Fibroblast of skin of right quadriceps (primary cell): Measurements from ENCODE around the gene CDK16.
A peak's percentile ranks its signal among the peaks of the same experiment; 100 is the strongest.
"Not testable (repeated sequence)": the region's sequence is repeated elsewhere in the genome, so short reads cannot be mapped to it uniquely, and the experiment has no call there.

Experiments used
- DNase-seq: peaks from one replicate; pipeline ENCODE4 v3.0.0-alpha.2; 2013

CDK16 gene

DNA sequence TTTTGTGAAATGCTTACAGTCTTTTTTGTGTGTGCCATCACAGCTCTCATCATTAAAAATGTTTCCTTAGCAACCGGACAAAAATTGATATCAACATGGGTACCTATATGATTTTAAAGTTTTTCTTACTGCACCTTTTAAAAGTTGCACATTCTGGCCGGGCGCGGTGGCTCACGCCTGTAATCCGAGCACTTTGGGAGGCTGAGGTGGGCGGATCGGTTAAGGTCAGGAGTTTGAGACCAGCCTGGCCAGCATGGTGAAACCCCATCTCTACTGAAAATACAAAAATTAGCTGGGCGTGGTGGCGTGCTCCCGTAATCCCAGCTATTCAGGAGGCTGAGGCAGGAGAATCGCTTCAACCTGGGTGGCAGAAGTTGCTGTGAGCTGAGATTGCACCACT lies 39.1 kb downstream of the CDK16 start:
- DNase-seq: not testable (repeated sequence)

DNA sequence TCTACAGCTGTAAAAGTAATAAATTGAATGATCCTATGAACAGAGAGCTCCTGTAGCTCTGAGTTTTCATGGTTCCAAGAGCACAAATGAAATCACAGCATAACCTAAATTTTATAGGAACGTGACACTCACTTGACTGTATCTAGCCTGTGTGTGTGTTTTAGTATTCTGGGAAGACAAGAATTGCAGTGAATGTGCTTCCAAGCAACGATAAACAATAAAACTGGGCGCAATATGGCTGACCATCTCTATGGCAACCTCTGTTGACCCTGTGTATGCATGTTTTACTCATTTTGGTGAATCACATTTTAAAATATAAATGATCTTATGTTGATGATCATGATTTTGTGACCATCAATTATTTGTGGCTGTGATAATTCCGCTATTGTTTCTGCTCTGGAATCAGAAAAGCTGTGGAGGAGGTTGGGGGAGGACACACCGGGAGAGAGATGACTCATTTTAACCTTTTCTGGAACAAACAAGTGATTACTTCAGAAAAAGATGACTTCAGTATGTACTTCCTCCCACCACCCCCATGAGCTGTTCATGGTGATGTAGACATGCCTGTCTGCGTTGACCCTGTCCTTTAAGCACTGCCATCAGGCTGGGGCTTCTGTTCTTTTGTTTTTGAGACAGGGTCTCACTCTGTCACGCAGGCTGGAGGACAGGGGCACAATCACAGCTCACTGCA lies 46.1 kb downstream of the CDK16 start:
- DNase-seq: peak; percentile 31

DNA sequence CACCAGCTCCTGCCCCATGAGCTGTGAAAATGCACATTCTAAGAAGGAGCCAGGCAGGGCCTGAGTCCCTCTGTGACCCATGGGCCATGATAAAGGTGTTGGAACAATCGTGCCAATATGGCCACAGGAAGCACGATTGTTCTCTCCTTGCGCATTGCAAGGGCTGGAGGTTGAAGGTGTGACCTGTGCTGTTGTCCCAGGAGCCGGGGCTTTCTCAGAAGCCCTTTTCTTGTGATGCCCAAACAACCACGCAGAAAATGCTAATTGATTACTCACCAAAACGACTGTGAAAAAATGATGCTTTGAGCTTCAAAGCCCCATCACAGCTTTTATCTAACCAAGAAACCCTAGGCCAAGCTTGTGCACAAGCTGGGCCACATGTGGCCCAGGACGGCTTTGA lies 48.2 kb downstream of the CDK16 start:
- no peak for DNase-seq

DNA sequence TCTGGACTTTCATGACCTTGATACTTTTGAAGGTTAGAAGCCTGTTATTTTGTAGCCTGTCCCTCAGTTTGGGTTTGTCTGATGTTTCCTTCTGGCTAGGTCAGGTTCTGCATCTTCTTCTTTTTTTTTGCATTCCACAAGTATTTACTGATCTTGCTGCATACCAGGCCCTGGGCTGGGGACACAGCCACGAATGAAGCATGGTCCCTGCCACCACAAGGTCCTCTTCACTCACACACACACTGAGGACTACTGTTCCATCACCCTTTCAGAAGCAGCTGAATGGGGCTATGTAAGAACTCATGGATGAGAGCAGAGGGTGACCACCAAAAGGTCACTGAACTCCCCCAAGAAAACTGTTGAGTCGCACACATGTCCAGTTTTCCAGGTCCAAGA lies 53.5 kb downstream of the CDK16 start:
- no peak for DNase-seq

DNA sequence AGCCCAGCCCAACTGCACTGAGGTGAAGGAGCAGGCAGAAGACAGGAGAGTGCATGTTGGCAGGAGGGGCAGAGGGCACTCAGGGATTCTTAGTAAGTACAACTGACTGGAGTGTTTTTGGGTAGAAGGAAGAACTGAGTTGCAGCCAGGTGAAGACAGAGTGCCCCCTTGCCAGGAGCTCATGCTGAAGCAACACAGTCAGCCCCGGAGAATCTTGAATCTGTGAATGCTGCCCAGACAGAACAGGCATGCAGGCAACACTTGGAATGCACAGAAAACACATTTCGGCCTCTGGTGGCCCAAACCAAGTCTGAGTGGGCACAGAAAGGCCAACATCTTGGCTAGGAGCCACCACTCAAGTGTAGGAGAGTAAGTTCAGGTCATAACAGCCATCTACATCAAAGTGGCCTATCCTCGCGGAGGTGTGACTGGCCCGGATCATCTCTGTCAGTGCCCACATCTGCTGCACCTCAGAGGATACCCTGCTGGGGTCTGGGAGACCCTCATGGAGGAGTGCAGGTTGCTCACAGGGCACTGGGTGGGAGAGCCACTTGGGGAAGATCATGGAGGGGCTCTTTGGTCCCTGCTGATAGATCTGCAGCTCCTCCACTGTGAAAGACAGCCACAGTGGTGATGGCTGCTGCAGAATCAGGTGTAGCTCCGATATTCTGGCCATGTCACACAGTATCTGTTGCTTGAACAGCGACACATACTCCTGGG lies 54.7 kb downstream of the CDK16 start:
- DNase-seq: no peak

DNA sequence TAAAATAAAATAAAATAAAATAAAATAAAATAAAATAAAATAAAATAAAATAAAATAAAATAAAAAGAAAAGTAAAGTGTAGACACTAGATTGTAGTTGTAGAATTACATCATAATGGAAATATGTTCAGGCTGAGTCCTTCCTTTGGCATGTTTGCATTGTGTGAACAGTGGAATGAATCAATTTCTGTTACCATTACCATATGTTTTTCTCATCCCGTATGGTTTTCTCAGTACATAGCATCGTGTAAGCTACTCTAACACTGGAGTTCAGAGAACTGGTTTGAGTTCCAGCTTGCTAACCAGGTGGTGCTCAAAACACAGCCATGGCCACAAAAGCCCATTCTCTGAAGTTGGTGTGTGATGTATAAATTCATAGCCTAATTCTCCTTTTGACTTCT lies 60.2 kb downstream of the CDK16 start:
- DNase-seq: peak; percentile 76
